NT2/D1 (cell line): Measurements from ENCODE around the gene KRT6C.

Experiments used
- SUZ12 ChIP-seq: IDR thresholded peaks from 2 replicates; pipeline ENCODE4 v1.6.1; 2011; ENCODE audit not compliant: insufficient read length, insufficient read depth; ENCODE audit errors: extremely low read depth
- ZNF274 ChIP-seq: IDR thresholded peaks from 2 replicates; pipeline ENCODE4 v1.6.1; 2011; ENCODE audit warnings: mild to moderate bottlenecking, low read depth, low read length

GRCh38 chr12:52508211-52508610, 34.6 kb upstream of the KRT6C start:
- TF ChIP-seq ZNF274 (no peak), SUZ12 (no peak)
